Breast epithelium (tissue), 3 donors: ENCODE measurements around the gene SUPT20H.

ENCODE experiments used
- CTCF ChIP-seq, 3 donors: fragments of 450-650 bp; IDR thresholded peaks; one replicate each; pipeline ENCODE4 v1.5.1; 2016 to 2017; ENCODE audit warnings: antibody characterized with exemption in 3 of 3, mild to moderate bottlenecking in 3 of 3, moderate library complexity in 3 of 3
- POLR2AphosphoS5 ChIP-seq, 3 donors: sonication (generic); formaldehyde crosslinking; IDR thresholded peaks; one replicate each; pipeline ENCODE4 v1.6.1; 2017; ENCODE audit warnings: antibody characterized with exemption in 3 of 3

- TF ChIP-seq CTCF (IDR thresholded peaks at IDR 0.05) (no peak), POLR2AphosphoS5 (IDR thresholded peaks at IDR 0.05) (no peak)
Observed at GRCh38 chr13:37072024-37072423, 12.5 kb upstream of the SUPT20H start.
